NB4 (cell line): ENCODE measurements around the gene AGPAT3.

Source experiments
- DNase-seq: peaks from one replicate; pipeline ENCODE4 v3.0.0; 2010; ENCODE audit warnings: low read depth
- H3K4me3 ChIP-seq: one replicate; pipeline ENCODE4 v1.5.1; 2011; ENCODE audit warnings: mild to moderate bottlenecking, low read depth, low read length, moderate library complexity
- CTCF ChIP-seq: IDR thresholded peaks from one replicate; pipeline ENCODE4 v1.5.1; 2012; ENCODE audit warnings: low read depth, low read length
- MAX ChIP-seq: IDR thresholded peaks from 2 replicates; pipeline ENCODE4 v1.6.1; 2011; ENCODE audit warnings: low read depth, low read length
- MYC ChIP-seq: IDR thresholded peaks from 2 replicates; pipeline ENCODE4 v1.6.1; 2011; ENCODE audit warnings: low read depth, low read length
- POLR2A ChIP-seq: IDR thresholded peaks from 2 replicates; pipeline ENCODE4 v1.6.1; 2011; ENCODE audit warnings: mild to moderate bottlenecking; ENCODE audit not compliant: insufficient read length; ENCODE audit errors: extremely low read depth

AGPAT3 gene

GRCh38 chr21:43967981-43968380, 103.0 kb downstream of the AGPAT3 start:
- H3K4me3 ChIP-seq, result no peak overlapping the region
- no peak for TF ChIP-seq POLR2A
- TF ChIP-seq MYC, result no peak
- no peak for TF ChIP-seq CTCF
- no peak for TF ChIP-seq MAX

GRCh38 chr21:43968410-43969114, 103.5 kb downstream of the AGPAT3 start:
- no peak overlapping the region for H3K4me3 ChIP-seq
- TF ChIP-seq MYC (no peak), POLR2A (no peak), CTCF (no peak), MAX (no peak)
- DNase-seq, result no peak

More at GRCh38 chr21:43967981-43968380, 103.0 kb downstream of the AGPAT3 start:
- DNase-seq, result no peak

GRCh38 chr21:43969115-43969444, 104.1 kb downstream of the AGPAT3 start:
- TF ChIP-seq MAX, result no peak
- TF ChIP-seq MYC, result no peak
- TF ChIP-seq POLR2A, result no peak
- no peak for TF ChIP-seq CTCF
- H3K4me3 ChIP-seq, result no peak overlapping the region
- DNase-seq, result no peak

- DNase-seq, result no peak
- H3K4me3 ChIP-seq, result no peak overlapping the region
- TF ChIP-seq CTCF (no peak), POLR2A (no peak), MYC (no peak), MAX (no peak)
Measured at GRCh38 chr21:43970551-43970950, 105.5 kb downstream of the AGPAT3 start.

GRCh38 chr21:43971201-43971991, 106.4 kb downstream of the AGPAT3 start:
- H3K4me3 ChIP-seq, result no peak overlapping the region
- DNase-seq, result no peak
- TF ChIP-seq MYC, result 0 out of 2 replicates have a peak, but pooled peaks have one; percentile 17
- no peak for TF ChIP-seq MAX

- TF ChIP-seq POLR2A (no peak), MAX (no peak), MYC (no peak), CTCF (no peak)
Measured at GRCh38 chr21:43971992-43972255, 106.9 kb downstream of the AGPAT3 start.

More at GRCh38 chr21:43971992-43972255, 106.9 kb downstream of the AGPAT3 start:
- DNase-seq, result no peak
- H3K4me3 ChIP-seq, result no peak overlapping the region
